Skeletal muscle cell (primary cell): ENCODE data around the gene TBC1D2B.

ENCODE experiments used
- DNase-seq: peaks from one replicate; pipeline ENCODE4 v3.0.0-alpha.2; 2010; ENCODE audit warnings: low read depth
- H3K4me3 ChIP-seq: 2 replicates; pipeline ENCODE4 v1.5.1; 2011; ENCODE audit warnings: low read depth, mild to moderate bottlenecking, control low read depth, low read length, moderate library complexity

Gene TBC1D2B

GRCh38 chr15:78077053-78077870, at the start of gene TBC1D2B:
TBC1D2B (minus strand) TSS chr15:78077711; CDS start chr15:78077652, 59 bp downstream.
- DNase-seq = no peak
- peak within 1 kb of the TSS; percentile 58 for H3K4me3 ChIP-seq

DNA sequence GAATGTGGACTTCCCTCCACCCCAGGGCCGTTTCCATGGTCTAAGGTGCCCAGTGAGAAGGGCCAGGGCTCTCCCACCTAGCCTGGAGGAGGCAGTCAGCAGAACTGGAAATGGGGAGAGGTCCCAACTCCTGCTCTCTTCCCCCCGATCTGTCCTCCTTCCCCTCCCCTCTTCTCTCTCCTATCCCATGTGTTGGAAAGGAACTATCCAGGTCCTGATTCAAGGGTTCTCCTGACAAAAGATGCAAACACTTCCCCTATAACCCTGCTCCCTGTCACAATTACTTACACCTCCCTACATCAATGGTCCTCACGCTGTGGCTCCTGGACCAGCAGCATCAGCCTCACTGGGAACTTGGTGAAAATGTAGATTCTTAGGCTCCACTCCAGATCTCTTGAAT, 47.8 kb upstream of the TBC1D2B start:
- no peak overlapping the region for H3K4me3 ChIP-seq
- DNase-seq = no peak

DNA sequence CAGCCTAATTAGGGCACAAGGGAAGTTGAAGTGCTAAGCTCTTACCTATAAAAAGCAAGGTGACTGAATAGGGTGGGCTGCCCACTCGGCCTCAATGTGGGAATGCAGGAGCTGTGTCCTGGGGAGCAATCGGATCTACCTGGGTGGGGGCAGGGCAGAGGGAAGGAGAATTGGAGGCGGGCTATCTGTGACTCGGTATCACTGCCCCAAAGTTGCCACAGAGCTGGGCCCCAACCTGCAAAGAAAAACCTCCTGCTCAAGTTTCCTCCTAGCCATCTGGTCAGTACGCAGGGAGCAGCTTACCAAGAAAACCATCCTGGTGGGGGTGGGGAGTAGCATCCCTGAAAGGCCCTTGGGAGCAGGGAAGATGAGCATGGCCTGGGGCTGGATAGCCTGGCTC, 43.0 kb upstream of the TBC1D2B start:
- no peak for DNase-seq
- no peak overlapping the region for H3K4me3 ChIP-seq

DNA sequence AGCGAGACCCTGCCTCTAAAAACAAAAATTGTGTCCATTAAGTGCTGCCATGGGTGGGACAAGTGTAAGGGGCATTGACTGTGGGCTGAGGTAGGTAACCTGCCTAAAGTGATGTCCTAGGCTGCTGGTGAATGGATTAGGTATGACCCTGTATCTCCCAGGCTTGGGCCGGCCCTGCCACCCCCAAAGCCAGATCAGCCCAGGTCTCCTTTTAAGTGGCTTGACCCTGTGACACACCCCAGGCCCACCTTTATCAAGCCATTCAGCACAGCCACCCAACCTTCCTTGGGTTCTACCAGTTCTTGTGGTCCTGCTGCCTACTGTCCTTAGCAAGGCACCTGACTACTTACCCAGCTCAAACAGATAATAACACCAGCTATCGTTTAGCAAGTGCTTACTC, 35.0 kb upstream of the TBC1D2B start:
- H3K4me3 ChIP-seq = no peak overlapping the region
- DNase-seq = no peak

DNA sequence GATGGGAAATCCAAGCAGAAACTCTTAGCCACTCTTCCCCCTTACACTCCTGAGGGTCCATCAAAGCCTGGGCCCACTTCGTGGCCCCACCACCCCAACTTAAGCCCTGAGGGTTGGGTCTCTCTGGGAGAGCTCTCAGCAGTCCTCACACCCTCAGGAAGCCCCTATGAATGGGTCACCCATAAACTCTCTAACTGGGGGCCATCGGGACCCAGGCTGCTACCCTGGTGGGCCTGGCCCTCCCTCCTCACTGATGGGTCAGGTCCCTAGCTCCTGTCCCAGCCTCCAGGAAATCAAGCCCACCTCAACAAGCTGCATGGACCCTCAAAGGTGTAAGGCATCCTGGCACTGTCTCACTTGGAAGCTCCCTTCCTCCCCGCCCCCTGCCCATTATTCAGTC, 34.3 kb upstream of the TBC1D2B start:
- no peak overlapping the region for H3K4me3 ChIP-seq
- no peak for DNase-seq

- H3K4me3 ChIP-seq = no peak overlapping the region
- no peak for DNase-seq
Observed at GRCh38 chr15:78110916-78111475, 33.5 kb upstream of the TBC1D2B start.

GRCh38 chr15:78110096-78110495, 32.6 kb upstream of the TBC1D2B start:
- DNase-seq = no peak
- no peak overlapping the region for H3K4me3 ChIP-seq

DNA sequence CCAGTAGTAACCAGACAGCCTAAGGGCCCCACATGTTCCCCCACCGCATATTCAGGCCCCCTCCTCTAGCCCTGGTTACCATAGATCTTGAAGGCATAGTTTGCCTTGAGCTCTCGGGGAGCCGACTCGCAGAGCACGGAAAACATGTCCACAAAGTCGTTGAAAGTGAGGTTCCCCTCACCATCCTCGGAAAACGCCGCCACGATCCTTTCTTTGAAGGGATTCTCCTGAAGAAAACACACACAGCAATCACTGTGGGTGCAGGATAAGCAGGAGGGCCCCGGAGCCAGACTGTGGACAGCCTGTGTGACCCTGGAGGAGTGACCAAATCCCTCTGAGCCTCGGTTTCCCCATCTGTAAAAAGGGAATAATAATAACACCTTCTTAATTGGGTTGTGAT, 31.6 kb upstream of the TBC1D2B start:
- DNase-seq = no peak
- H3K4me3 ChIP-seq = no peak overlapping the region

GRCh38 chr15:78108300-78109084, 31.0 kb upstream of the TBC1D2B start:
- peak; percentile 42 for DNase-seq
- H3K4me3 ChIP-seq = no peak overlapping the region

GRCh38 chr15:78107471-78107870, 30.0 kb upstream of the TBC1D2B start:
- no peak for DNase-seq
- no peak overlapping the region for H3K4me3 ChIP-seq

DNA sequence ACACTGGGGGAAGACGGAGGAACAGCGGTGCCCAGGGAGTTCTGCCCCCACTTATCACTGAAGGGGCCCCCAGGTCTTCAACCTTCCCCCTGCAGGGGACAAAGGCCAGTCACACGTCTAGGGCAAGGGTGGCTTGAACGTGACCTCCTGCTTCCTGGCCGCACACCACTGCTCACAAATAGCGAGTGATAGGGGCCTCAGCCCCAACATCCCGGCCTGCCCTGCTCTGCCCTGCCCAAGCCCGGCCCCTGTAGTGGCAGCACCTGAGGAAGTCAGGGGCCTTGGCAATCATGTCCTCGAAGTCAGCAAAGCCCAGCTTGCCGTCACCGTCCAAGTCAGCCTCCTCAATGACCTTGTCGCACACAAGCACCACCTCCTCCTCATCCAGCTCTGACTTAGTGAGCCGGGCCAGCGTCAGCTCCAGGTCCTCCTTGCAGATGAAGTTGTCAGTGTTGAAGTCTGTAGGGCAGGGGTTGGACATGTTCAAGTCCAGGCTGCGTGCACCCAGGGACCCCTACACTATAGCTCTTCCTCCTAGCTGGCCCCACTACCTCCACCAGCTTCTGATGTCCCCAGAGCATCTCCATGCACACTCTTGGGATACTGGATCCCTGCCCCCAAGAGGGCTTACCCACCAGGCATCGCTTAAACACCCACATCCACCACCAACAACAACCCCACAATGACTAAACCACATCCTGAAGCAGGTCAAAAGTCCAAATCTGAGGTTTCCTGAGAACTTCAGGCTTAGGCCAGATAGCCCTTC, 28.1 kb upstream of the TBC1D2B start:
- no peak for DNase-seq
- H3K4me3 ChIP-seq = no peak overlapping the region

DNA sequence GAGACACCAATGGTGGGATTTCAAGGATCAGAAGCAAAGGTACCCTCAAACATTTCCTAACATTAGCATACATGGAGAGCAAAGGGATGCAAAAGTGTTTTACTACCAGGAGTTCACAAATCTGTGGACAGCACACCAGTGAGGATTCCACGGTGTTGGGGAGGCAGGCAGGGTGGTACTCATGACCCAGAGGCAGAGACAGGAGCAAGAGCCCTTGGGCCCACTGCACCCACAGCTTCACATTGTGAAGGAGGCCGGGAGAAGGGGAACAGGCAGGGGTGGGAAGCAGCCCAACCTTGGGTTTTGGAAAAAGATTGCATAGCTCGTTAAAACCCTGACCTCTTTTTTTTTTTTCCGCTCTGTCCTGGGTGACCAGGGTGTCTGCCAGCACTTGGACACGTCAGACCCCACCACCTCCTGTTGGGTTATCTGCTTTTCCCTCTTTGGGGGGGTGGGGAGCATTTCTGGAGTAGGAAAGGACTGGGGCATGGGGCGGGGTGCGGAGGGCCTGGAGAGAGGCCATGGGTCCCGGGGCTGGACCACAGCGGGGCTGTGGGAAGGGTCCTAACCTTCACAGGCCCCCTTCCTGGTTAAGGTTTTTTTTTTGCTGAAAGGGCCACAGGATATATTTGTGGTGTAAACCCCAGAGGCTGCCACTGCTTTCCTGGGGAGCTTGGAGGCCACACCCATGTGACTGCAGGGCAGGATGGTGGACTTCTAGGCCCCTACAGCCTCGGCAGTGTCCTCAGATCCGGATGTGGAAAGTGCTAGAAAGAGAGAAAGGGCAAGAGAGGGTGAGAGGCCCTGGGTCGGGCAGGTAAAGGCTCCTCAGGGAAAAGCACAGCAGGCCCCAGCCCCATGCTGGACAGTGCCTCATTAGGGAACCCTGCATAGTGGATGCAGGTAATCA, 27.3 kb upstream of the TBC1D2B start:
- no peak overlapping the region for H3K4me3 ChIP-seq
- no peak for DNase-seq

- no peak for DNase-seq
- no peak overlapping the region for H3K4me3 ChIP-seq
Observed at GRCh38 chr15:78104119-78104479, 26.6 kb upstream of the TBC1D2B start.

GRCh38 chr15:78103406-78104118, 26.1 kb upstream of the TBC1D2B start:
- no peak for DNase-seq

GRCh38 chr15:78102741-78103140, 25.2 kb upstream of the TBC1D2B start:
- no peak overlapping the region for H3K4me3 ChIP-seq
- DNase-seq = no peak

More at GRCh38 chr15:78103406-78104118, 26.1 kb upstream of the TBC1D2B start:
- H3K4me3 ChIP-seq = no peak overlapping the region

DNA sequence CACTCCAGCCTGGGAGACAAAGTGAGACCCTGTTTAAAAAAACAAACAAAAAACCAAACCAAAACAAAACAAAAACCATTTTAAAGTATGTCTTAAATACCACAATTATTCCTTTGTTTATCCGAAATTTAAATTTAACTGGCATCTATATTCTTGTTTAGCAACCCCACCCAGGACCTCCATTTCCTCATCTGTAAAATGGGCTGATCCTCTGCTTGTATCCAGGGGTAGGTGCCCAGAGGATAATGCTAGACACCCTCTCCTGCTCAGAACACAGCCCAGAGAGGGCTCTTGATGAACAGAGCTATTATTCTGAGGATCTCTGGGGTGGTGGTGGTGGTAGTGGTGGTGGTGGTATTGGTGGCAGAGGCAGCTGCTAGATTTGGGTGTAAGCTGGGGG, 24.7 kb upstream of the TBC1D2B start:
- DNase-seq = no peak
- H3K4me3 ChIP-seq = no peak overlapping the region

GRCh38 chr15:78101423-78102105, 24.1 kb upstream of the TBC1D2B start:
- DNase-seq = no peak
- H3K4me3 ChIP-seq = no peak overlapping the region

DNA sequence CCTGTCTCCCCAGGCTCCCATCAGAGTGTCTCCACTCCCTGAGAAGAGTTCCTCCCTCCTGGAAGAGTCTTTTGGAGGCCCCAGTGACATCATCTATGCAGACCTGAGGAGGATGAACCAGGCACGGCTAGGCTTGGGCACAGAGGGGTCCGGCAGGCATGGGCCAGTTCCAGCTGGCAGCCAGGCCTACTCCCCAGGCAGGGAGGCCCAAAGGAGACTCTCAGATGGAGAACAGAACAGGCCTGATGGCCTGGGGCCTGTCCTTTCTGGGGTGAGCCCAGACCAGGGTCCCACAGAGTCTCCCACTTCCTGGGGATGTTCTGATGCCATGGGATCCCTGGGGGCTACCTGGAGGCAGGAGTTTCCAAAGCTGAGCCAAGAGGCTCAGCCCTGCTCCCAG, 23.4 kb upstream of the TBC1D2B start:
- no peak for DNase-seq
- H3K4me3 ChIP-seq = no peak overlapping the region
